ENCODE results near the gene RTF1. TPM values are rescaled to one million over a fixed set of nuclear protein-coding genes. Genes with fewer than 3 reads are reported as not detected.

RTF1 gene
- total RNA-seq, 1 donor from 2014 or later, result 59.1 TPM

GRCh38 chr15:41530363-41530956 lies 113.6 kb downstream of the RTF1 start:
- Mint-ChIP-seq H3K9me3 (ENCODE audit: low read depth) (no peaks in the 10 kb centered on the region), H3K4me1 (ENCODE audit: low read depth) (no peaks in the 10 kb centered on the region), H3K4me3 (ENCODE audit: low read depth) (no peak overlapping the region), H3K27me3 (no peaks in the 10 kb centered on the region), H3K27ac (no peak overlapping the region), H3K36me3 (ENCODE audit: insufficient read depth) (peaks cover 14% of the 10 kb centered on the region)
- DNase-seq (ENCODE audit: low spot score, unreplicated experiment), result no peak
- TF ChIP-seq CTCF (IDR thresholded peaks at IDR 0.05; ENCODE audit: unreplicated experiment), result no peak

Other genes starting within 250 kb of the RTF1 start
- gene EXD1, start 186.3 kb upstream of the RTF1 start, total RNA-seq, result not detected in 2 replicates
- 89.3 and 89.6 TPM in 2 replicates for gene CHP1, start 185.8 kb upstream of the RTF1 start, total RNA-seq
- gene OIP5, start 84.5 kb upstream of the RTF1 start, total RNA-seq, result 9.5 and 9.7 TPM in 2 replicates
- gene NUSAP1, start 84.2 kb upstream of the RTF1 start, total RNA-seq, result 63.9 and 69.2 TPM in 2 replicates
- gene NDUFAF1, start 14.6 kb upstream of the RTF1 start, total RNA-seq, result 13.0 and 13.2 TPM in 2 replicates
- gene ITPKA, start 76.8 kb downstream of the RTF1 start, total RNA-seq, result 0.89 and 1.0 TPM in 2 replicates
- gene LTK, start 96.7 kb downstream of the RTF1 start, total RNA-seq, result 0.55 and 1.2 TPM in 2 replicates
- gene RPAP1, start 127.2 kb downstream of the RTF1 start, total RNA-seq, result 63.8 and 69.4 TPM in 2 replicates
- 86.7 and 106 TPM in 2 replicates for gene TYRO3, start 142.1 kb downstream of the RTF1 start, total RNA-seq
- gene MGA, start 243.3 kb downstream of the RTF1 start, total RNA-seq, result 64.0 and 71.2 TPM in 2 replicates